ENCODE measurements around the gene SRGAP2B.
"Not testable (repeated sequence)": the region's sequence is repeated elsewhere in the genome, so short reads cannot be mapped to it uniquely, and the experiment has no call there.

SRGAP2B gene

DNA sequence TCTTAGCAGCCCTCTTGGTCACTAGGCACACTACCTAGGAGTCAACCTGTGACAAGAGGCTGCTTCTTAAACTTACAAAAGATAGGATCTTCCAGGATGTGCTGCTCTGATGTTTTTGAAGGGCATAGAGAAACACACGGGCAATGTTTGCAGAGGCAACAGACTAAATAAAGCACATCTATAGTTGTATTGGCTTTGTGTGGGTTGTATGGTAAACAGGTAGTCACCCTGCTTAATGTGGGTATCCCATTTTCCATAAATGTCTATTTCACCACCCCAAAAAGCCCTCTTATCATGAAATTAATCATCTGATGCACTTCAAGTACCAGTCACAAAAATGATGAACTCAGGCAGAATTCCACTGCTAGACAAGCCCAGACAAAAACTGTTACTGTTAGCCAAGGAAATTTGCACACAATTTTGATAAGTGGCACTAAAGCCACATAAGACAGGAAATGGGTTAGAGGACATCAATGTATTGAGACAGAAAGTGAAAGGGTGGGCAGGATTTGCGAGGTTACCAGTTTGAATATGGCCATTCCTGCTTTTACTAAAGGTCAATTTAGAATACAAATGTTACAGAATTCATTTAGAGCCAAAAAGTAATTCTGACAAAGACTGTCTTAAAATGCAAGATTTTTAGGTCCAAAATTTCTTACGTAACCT, 205.5 kb downstream of the SRGAP2B start:
- DNase-seq: not testable (repeated sequence)

DNA sequence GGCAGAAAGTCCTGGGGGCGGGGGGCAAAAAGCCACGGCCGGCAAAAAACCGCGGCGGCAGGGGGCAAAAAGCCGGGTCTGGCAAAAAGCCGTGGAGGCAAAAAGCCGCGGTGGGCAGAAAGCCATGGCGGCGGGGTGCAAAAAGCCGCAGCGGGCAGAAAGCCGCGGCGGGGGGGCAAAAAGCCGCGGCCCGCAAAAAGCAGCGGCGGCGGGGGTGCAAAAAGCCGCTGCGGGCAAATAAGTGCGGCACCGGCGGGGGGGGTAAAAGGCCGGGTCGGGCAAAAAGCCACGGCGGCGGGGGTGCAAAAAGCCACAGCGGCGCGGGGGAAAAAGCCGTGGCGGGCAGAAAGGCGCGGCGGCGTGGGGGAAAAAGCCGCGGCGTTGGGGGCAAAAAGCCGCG, 212.1 kb downstream of the SRGAP2B start:
- not testable (repeated sequence) for DNase-seq

DNA sequence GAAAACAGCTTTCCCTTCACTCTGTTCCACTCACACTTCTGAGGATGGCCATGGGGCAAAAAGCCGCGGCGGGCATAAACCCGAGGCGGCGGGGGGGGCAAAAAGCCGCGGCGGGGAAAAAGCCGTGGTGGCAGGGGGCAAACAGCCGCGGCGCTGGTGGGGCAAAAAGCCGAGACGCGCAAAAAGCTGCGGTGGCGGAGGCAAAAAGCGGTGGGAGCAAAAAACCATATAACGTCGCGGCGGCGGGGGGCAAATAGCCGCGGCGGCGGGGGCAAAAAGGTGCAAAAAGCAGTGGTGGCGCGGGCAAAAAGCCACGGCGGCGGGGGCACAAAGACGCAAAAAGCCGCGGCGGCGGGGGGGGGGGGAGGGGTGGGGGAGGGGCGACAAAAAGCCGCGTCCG, 212.8 kb downstream of the SRGAP2B start:
- not testable (repeated sequence) for DNase-seq

DNA sequence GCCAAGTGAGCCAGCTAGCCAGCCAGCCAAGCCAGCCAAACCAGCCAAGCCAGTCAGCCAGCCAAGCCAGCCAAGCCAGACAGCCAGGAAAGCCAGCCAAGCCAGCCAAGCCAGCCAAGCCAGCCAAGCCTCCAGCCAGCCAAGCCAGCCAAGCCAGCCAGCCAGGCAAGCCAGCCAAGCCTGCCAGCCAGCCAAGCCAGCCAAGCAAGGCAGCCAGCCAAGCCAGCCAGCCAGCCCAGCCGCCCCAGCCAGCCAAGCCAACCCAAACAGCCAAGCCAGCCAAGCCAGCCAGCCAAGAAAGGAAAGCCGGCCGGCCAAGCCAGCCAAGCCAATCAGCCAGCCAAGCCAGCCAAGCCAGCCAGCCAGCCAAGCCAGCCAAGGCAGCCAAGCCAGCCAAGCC, 236.5 kb downstream of the SRGAP2B start:
- not testable (repeated sequence) for DNase-seq

Data from NCI-H146 (cell line).